NCI-H748 (cell line): ENCODE data around the gene DOK1.

ENCODE experiments used
- DNase-seq: peaks from one replicate; lab custom pipeline; 2025; ENCODE audit not compliant: unreplicated experiment; lab: John Stamatoyannopoulos, UW

DOK1 gene

DNA sequence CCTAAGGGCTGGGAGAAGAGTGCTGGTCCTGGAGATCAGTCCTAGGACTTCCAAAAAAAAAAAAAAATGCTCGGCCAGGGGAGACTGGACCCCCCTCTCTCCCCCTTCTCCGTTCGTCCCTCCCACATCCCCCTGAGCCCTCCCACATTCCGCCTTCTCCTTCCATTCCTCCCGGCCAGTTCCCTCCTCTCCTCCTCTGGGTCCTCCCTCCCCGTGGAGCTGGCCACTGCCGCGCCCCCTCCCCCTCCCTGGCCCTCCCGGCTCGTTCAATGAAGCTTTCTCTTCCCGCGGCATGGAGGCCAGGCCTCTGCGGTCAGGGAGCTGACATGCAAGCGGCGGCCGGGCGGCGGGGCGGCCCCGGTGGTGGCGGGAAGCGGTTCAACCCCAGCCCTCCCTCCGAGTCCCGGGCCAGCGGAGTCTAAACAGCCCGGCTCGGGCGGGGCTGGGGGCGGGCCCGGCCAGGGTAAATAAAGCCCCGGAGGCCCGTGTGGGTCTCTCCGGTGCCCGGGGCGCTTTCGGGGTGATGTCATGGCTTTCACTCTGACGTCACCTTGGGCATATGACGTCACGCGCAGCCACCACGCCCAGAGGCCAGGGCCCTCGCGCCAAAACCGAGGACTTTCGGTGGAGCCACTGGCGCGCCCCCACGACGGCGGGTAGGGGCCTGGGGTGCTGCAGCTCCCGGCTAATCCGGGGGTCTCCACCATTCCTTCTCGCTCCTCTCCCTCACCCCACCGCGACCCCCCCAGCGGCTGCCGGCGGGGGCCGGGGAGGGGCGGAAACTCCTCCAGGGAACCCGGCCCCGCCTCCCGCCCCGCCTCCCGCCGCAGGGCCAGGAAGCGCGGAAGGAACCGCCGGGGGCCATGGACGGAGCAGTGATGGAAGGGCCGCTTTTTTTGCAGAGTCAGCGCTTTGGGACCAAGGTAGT is at the start of gene DOK1, which contains the start of gene LOXL3:
Gene DOK1 (plus strand): TSS at position 829 of the 928 bp plus-strand sequence. CDS start 35 bp downstream, at position 864.
Gene LOXL3 (minus strand): TSS at position 51 of the 928 bp plus-strand sequence. CDS start 1,308 bp downstream, outside the sequence.
- peak; percentile 74 for DNase-seq

DNA sequence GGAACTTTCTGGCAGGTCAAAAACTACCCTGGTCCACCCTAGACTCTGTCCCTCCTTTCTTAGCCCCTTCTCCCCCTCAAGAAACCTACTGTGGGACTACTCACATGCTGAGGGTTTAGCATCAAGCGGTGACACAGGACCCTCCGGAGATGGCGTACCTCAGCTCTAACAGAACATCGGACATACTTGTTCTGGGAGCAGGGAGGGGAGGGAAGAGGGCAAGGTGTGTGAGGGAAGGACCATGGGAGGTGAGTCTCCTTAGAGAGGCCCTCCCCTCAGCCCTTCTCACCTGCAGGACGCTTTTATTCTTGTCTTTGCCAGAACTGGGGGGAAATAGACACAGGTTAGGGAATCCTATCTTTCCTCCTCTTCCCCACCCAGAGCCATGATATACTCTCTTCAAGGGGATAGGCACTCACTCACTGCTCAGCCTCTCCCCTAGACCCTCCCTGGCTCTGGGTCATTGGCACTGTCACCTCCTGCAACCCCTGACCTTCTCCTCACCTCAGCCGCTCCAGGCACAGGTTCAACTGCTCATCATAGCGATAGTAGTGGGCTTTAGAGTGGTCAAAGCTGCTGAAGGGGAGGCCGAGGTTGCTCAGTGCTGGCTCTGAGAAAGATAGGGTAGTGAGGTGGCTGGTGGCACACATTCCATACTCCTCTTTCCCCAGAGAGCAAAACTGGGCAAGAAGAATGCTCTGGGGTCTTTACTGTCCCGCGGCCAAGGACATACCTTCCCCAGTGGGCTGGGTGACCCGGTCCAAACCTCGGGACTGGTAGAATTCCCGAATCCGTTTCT is 48.9 kb upstream of the DOK1 start:
- no peak for DNase-seq

DNA sequence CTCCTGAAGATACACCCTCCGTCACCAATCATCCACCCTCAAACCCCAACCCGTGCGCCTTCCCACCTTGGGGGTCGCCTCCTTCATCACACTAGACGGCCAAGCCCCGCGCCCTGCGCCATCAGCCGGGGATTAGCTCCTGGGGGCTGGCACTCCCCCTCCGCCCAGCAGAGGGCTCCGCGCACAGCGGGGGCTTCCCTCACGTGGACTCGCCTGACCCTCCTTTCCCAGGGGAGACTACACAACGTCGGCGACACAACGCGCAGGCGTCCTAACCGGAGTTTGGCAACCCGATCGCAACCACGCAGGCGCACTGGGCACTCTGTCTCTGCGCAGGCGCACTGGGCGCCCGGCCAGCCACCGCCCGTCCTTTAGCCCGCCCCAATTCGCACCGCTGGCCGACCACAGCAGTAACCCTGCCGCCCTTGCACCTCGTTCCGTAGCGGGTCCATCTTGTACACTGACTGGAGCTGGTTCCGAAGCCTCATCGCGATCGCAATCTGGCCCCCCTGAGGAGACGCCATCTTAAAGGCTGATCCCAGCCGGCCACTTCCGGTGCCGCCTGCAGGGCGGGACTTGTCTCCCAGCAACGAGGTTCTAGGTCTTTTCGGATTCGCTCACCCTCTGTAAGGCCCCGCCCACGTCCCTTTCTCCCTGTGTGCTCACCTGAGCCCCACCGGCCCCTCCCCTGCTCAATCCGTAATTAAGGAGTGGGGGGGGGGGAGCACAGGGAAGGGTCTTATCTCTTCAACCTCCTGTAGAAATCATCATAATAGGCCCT is 47.2 kb upstream of the DOK1 start, which contains the start of gene PCGF1:
Gene PCGF1 (minus strand): TSS at position 551 of the 781 bp plus-strand sequence. CDS start 27 bp downstream, at position 524.
- peak; percentile 98 for DNase-seq

DNA sequence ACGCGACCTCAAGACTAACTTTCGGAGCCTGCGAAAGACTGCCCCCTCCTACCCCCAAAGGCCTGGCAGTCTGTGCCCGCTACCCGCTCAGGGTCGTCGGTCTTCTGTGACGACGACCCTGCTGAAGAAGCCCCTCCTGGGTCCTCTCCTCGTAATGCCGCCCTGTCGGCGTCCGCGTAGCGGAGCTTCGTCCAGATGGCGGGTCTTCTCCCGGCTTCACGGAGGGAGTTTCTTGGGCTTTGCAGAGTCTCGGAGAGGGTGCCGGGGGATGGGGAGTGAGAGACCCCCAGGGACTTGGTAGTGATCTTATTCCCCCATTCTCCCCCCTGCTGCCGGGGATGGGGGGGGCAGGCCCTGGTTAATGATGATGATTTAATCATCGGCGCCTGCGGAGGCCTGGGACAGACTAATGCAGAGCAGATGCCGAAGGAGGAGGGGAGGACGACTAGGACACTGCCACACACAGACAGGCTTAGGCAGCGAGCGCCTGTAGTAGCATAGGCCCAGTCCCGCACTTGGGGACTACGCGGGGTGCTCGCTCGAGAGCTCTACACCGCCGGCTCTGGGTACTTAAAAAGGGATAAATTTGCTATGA is 46.5 kb upstream of the DOK1 start:
- DNase-seq = peak; percentile 77

DNA sequence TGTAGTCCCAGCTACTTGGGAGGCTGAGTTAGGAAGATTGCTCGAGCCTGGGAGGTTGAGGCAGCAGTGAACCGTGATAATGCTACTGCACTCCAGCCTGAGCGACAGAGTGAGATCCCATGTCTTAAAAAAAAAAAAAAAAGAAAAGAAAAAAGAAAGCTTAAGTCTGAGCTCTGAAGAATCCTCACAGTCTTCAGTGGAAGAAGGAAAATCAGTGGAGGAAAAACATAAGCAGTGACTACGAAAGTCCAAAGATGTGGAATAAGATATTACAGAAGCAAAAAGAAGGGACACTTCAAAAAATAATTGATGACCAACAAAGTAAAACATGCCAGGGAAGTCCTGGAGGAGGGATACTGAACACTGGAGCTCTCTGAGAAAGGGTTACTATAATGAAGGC is 44.2 kb upstream of the DOK1 start:
- no peak for DNase-seq

DNA sequence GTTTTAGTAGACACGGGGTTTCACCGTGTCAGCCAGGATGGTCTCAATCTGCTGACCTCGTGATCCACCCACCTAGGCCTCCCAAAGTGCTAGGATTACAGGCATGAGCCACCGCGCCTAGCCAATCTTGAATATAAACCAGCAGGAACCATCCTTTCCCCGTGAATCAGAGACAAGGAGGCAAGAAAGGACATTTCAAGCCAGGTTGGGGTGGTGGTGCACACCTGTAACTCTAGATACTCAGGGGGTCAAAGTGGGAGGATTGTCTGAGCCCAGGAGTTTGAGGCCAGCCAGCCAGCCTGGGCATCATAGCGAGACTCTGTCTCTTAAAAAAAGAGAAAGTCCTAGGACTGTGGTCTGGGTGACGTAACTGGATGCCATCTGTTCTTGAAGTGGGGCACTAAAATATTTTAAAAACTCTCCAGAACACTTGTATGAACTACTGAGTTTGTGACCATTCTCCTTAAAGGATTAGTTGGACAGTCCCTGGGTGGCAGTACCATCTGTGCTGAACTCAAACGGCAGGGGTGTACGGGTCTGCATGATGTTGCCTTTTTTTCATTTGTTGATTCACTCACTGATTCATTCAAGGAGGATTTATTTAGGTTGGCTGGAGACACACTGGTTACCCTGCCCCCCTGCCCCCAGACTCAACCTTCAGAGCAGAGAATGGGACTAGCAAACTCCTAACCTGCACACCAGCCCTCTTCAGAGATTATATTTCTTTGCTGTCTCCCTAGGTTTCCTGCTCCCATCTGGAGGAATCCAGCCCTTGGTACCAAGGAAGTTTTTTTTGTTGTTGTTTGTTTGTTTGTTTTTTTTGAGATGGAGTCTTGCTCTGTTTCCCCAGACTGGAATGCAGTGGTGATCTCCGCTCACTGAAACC is 43.2 kb upstream of the DOK1 start:
- no peak for DNase-seq

DNA sequence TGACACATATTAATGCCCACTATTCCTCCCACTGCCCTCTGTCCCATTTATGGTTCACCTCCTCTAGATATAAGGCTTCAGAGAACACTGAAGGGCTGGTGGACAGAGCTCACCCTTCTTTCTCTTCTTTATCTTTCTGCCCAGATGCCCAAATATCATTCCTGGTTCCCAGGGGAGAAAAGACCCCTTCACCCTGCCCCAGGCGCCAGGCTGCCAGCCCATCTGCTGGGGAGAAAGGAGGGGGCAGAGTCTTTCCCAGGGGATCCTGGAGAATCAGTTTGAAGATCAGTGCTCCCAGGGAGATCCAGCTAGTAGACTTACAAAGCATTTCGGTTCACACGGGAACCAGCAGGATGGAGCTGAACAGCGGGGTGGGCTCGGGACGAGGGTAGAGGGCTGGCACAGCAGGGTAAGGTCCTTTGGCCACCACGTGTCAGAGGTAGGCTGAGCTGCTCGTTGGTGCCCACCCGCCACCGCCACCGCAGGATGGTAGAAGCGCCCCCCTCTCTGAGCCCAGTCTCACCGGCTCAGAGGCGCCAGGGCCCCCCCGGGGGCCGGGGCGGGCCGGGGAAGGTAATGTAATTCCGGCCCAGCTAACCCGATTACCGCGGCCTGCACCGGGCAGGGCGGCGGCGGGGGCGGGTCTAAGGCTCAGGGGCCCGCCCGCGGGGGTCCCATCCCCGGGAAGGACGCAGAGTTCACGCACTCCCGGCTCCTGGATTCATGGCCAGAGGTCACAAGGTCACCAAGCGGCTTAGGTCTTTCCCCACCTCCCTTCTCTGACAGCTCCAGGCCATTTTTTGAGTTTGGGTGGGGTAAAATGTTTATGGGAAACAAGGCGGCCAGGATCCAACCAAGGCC is 41.5 kb upstream of the DOK1 start:
- peak; percentile 11 for DNase-seq

DNA sequence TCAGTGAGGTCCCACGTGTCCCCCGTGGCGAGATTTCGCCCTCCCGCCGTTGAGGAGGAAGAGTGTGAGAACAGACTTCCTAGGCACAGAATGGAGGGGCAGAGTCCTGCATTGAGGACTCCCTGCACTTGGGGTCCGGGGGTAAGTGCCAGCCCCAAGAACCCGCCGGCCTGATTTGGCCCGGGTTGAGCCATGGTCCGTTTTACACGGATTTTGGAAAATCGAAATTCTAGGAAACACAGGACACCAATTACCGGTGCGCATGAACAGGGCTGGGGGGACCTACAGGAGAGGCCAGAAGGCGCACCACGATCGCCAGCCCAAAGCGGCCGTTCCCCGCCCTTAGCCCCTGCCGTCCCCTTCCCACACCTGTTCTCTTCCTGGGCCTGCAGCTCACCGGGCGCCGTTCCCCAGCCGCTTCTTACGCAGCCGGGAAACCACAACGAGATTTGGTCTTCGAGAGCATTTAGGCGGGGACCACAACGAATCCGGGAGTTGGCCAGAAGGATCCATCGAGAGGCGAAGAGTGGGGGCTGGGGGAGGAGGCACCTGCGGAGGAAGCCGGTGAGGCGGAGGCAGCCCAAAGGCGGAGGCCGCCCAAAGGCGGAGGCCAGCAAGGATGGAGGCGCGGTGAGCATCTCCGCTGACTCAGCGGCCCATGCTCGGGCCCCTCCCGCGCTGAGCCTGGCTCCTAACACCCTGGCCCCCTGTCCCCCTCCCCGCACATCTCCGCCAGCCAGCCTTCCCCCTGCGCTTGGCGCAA is 40.7 kb upstream of the DOK1 start:
- peak; percentile 69 for DNase-seq

DNA sequence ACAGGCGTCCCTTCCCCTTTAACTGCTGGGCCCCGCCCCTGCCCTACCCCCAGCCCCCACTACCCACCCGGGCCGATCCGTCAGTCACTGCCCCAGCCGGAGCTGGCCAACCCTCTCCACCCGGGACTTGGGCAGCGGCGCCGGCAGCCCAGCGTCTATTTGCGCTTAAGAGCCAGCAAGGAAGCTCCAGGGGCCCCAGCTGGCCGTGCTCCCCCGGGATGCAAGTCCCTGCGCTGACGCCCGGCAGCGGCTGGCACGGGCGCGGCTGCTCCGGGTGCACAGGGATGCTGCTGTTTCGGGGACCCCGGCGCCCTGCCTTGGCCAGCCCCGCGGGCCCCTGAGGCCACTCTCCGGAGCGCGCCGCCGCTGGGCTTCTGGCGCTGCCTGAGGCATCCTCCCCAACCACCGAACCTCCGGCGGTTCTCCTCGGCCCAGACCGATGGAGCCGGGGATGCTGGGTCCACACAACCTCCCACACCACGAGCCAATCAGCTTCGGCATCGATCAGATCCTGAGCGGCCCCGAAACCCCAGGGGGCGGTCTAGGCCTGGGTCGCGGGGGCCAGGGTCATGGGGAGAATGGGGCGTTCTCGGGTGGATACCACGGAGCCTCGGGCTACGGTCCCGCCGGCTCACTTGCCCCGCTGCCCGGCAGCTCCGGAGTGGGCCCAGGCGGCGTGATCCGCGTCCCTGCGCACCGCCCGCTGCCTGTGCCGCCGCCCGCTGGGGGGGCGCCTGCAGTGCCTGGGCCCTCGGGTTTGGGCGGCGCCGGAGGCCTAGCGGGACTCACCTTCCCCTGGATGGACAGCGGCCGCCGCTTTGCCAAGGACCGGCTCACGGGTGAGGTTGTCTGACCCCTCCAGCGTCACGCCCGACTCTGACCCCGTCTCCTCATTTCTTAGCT is 39.9 kb upstream of the DOK1 start, which contains the start of gene TLX2:
Gene TLX2 (plus strand): TSS at position 83 of the 903 bp plus-strand sequence. CDS start 357 bp downstream, at position 440.
- peak; percentile 69 for DNase-seq

DNA sequence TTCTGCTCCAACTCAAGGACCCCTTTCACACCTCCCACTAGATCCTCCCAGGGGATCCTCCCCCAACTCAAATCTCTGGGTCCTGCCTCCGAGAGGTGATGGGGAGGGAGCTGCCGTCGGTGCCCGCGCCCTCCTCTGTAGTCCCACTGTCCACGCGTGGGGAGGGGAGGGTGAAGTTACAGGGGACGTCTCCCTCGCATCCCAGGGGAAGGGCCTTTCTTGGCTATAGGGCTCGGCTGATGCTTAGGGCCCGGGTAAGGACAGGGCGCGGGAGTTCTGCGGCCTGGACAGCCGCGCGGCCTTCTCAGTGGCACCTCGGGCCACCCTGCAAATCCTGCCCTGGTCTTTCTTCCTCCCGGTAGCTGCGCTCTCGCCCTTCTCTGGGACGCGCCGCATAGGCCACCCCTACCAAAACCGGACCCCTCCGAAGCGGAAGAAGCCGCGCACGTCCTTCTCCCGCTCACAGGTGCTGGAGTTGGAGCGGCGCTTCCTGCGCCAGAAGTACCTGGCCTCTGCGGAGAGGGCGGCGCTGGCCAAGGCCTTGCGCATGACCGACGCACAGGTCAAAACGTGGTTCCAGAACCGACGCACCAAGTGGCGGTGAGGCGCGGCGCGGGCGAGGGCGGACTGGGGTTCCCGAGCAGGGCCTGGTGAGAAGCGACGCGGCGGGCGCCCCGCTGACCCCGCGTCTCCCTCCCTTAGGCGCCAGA is 39.1 kb upstream of the DOK1 start:
- DNase-seq = no peak

DNA sequence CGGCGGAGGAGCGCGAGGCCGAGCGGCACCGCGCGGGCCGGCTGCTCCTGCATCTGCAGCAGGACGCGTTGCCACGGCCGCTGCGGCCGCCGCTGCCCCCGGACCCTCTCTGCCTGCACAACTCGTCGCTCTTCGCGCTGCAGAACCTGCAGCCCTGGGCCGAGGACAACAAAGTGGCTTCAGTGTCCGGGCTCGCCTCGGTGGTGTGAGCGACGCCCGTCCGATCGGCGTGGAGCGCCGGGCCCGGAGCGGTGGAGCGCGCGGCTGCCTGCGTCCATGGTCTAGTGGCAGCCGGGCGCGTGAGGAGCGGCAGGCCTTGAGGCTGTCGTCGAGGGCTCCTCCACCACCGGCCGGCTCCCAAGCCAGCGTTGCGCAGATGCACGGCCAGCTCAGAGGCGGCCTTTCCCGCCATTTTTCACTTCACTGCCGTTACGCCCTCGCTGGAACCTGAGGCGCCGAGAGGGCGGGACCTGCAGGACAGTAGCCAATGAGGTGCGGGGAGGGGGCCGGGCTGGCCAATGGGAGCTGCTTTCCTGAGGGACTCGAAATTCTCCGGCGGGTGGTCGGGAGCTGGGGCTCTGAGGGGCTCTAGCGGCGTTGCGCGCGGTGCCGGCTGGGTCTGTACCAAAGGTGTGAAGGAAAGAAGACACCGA is 38.4 kb upstream of the DOK1 start:
- DNase-seq = no peak

DNA sequence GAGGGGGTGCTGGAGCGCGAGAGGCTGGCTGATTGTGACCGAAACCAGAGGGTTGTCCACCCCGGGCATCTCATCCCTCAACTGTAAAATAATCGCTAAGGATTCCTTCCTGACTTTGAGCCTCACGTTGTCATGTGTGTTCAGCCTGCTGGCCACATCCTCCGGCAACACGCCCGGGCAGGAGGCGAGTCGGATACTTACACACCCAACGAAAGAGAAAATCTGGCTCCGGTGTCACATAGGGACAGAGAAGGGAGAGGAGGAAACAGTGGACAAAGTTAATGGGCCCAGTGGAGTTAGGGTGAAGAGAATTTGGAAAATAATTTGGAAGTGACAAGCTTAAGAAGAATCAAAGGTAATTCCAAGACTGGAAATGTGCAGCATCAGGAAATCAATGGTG is 37.9 kb upstream of the DOK1 start:
- no peak for DNase-seq

DNA sequence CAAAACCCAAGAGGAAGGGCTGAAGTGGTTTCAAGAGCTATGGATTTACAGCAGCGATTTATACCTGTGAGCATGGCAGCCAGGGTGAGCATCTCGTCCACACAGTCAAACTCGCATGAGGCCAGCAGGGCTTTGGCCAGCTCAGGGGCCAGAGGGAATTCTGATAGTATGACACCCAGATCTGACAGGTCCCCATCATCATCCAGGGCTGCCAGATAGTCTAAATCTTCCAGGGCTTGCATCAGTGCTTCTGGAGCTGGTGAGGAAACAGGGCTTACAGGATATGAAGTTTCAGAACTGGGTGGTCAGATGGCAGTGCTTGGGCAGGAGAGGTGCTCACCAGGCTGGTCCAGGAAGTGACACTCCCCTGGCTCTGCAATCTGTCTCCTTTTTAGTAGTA is 32.0 kb upstream of the DOK1 start:
- no peak for DNase-seq

DNA sequence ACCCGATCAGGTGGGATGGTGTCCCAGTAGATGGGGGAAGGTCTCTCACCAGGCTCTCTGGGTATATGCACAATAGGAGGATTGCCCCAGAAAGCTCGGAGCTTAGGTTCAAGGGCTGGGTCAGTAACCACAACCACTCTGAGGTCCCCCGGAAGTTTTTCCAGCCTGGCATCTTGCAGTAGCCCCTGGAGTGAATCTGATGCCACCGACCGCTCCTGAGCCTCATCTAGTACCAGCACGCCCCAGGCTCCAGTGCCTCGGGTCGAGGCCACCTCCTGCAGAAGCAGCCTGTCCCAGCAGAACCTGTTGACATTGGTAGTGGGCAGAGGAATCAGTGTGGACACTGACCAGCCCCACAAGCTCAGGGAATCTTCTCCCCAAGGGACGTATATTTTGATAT is 30.5 kb upstream of the DOK1 start:
- no peak for DNase-seq

DNA sequence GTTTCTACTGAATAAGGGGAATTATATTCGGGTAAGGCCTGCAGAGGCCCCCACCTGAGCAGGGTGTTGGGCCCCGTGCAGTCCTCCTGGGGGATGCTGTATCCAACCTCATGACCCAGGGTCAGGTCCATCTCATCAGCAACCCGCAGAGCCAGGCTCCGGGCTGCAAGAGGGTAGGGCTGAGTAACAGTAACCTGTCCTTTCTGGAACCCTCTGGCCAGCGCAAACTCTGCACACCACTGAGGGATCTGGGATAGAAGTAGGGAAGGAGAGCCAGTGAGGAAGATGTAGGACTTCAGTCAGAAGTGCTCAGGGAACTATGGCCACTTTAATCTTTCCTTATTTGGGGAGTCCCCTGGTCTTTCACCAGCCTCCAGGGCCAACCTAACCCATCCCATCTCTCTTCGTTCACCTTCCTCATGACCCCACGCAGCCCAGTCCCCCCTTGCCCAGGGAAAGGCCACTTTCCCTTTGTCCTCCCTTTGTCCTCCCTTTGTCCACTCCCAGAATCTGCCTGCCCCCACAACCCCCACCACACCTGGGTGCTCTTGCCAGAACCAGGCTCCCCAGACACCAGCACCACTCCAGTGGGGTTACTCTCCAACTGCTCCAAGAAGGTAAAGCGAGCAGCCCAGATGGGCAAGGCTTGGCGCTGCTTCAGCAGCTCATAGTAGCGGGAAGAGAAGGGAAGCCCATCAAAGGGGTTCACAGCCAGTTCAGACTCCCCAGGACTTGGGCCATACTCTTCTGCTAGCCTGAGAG is 29.4 kb upstream of the DOK1 start:
- DNase-seq = no peak
